ENCODE data around the gene AKAP13.
"Not testable (repeated sequence)": the region's sequence is repeated elsewhere in the genome, so short reads cannot be mapped to it uniquely, and the experiment has no call there.

GRCh38 chr15:85345196-85345918 lies 35.0 kb upstream of the AKAP13 start:
- not testable (repeated sequence) for TF ChIP-seq CTCF (conservative IDR thresholded peaks at IDR 0.05); ZFX (IDR thresholded peaks at IDR 0.05)

Data from C4-2B (cell line).